Measurements from ENCODE around the gene TPBGL.

DNA sequence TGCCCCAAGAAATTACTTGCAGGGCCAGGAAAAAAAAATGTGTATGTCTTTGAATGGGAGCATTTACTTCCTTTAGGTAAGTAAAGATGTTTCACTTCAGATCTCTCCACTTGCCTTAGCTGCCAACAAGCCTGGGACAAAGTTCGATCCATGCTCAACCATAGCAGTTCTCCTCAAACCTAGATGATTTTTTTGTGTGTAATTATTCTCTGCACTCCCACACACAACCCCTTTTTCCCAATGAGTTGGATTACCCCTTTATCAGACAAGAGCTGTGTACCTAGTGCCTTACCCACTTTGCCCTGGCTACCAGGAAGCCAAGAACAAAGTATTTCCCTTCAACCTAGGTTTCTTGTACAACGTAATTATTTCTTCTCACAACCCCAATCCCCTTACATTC lies 35.6 kb downstream of the TPBGL start:
- TF ChIP-seq FOXA1 (IDR thresholded peaks at IDR 0.05) (no peak), FOXK2 (IDR thresholded peaks at IDR 0.05) (no peak), CTBP1 (IDR thresholded peaks at IDR 0.05; ENCODE audit: borderline replicate concordance) (no peak), BHLHE40 (IDR thresholded peaks at IDR 0.05; ENCODE audit: borderline replicate concordance) (no peak), SUZ12 (IDR thresholded peaks at IDR 0.05) (no peak)

Measured in HEK293T (cell line).